Gastrocnemius medialis (tissue), 4 donors: Measurements from ENCODE around the gene MYLK.

Experiments
- POLR2A ChIP-seq, 2 donors: fragments of 450-650 bp; IDR thresholded peaks; one replicate each; pipeline ENCODE4 v1.6.1; 2017; ENCODE audit warnings: antibody characterized with exemption in 2 of 2, mild to moderate bottlenecking in 2 of 2, moderate library complexity in 2 of 2
- TF ChIP-seq, protein P1 (sequence below), 5 experiments: fragments of 450-650 bp in 3 of 5; fragments of 200-600 bp in 2 of 5; sonication (generic) in 2 of 5; IDR thresholded peaks in 4 of 5; conservative IDR thresholded peaks in 1 of 5; 1 replicate in 4 of 5; 2 replicates in 1 of 5; pipeline ENCODE4 v1.5.1; 2016 to 2019; ENCODE audit warnings: antibody characterized with exemption in 5 of 5, mild to moderate bottlenecking in 3 of 5, moderate library complexity in 3 of 5

DNA sequence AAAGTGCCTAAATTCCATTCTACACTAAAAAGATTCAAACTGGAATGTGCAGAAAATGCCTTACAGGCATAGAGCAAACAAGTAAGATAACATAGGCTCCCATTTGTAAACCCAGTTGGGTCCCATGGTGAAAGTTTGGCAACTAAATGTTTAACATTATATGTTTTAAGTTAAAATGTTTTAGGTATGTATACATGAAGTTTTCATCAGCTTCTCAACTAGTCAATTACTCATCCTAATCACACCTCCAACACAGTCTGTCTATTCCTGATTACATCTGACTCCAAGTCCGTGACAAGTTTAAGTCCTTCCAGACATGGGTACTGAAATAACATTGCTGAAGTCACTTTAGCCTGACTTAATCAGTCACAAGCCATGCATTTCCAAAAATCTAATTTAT is 25.0 kb downstream of the MYLK start:
- TF ChIP-seq, protein P1, sequence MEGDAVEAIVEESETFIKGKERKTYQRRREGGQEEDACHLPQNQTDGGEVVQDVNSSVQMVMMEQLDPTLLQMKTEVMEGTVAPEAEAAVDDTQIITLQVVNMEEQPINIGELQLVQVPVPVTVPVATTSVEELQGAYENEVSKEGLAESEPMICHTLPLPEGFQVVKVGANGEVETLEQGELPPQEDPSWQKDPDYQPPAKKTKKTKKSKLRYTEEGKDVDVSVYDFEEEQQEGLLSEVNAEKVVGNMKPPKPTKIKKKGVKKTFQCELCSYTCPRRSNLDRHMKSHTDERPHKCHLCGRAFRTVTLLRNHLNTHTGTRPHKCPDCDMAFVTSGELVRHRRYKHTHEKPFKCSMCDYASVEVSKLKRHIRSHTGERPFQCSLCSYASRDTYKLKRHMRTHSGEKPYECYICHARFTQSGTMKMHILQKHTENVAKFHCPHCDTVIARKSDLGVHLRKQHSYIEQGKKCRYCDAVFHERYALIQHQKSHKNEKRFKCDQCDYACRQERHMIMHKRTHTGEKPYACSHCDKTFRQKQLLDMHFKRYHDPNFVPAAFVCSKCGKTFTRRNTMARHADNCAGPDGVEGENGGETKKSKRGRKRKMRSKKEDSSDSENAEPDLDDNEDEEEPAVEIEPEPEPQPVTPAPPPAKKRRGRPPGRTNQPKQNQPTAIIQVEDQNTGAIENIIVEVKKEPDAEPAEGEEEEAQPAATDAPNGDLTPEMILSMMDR (IDR thresholded peaks at IDR 0.05 in 4 of 5, conservative IDR thresholded peaks at IDR 0.05 in 1 of 5) = no peak
- TF ChIP-seq POLR2A (IDR thresholded peaks at IDR 0.05) = no peak
